Measurements from ENCODE around the gene UBE2V1. TPM values are rescaled to one million over a fixed set of nuclear protein-coding genes. Genes with fewer than 3 reads are reported as not detected.
"Not testable (repeated sequence)": the region's sequence is repeated elsewhere in the genome, so short reads cannot be mapped to it uniquely, and the experiment has no call there.

UBE2V1 gene
- 38.1 and 46.9 TPM in 2 replicates for total RNA-seq

GRCh38 chr20:50112512-50113419 is at the start of gene UBE2V1:
TSS of gene UBE2V1 (minus strand) at chr20:50113150. CDS start at chr20:50113128, 22 bp downstream.
- peak; percentile 62 for DNase-seq (ENCODE audit: low read depth, low spot score)

GRCh38 chr20:50161494-50161893 is 48.5 kb upstream of the UBE2V1 start:
- DNase-seq (ENCODE audit: low read depth, low spot score), result not testable (repeated sequence)

- peak; percentile 72 for DNase-seq (ENCODE audit: low read depth, low spot score)
Observed at GRCh38 chr20:50153500-50154377, 40.8 kb upstream of the UBE2V1 start, which contains the start of gene PEDS1. TSS of gene PEDS1 (minus strand) at chr20:50153723. CDS start at chr20:50153637, 86 bp downstream.

DNA sequence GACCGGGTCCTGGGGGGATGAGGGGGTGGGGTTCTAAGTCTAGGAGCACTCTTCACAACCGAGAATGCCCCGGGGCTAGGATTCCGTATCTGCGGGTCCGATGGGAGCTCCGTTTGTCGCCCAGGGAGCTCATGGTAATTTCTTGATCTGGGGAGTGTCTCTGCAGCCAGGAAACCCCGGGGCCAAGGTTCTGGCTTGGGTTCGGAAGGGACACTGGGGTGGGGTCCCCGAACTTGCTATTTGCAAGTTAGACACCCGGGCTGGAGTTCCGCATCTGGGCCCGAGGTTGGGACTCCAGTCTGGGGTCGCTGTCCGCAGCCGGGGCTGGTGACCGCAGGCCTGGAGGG is 40.2 kb upstream of the UBE2V1 start:
- DNase-seq (ENCODE audit: low read depth, low spot score), result no peak

DNA sequence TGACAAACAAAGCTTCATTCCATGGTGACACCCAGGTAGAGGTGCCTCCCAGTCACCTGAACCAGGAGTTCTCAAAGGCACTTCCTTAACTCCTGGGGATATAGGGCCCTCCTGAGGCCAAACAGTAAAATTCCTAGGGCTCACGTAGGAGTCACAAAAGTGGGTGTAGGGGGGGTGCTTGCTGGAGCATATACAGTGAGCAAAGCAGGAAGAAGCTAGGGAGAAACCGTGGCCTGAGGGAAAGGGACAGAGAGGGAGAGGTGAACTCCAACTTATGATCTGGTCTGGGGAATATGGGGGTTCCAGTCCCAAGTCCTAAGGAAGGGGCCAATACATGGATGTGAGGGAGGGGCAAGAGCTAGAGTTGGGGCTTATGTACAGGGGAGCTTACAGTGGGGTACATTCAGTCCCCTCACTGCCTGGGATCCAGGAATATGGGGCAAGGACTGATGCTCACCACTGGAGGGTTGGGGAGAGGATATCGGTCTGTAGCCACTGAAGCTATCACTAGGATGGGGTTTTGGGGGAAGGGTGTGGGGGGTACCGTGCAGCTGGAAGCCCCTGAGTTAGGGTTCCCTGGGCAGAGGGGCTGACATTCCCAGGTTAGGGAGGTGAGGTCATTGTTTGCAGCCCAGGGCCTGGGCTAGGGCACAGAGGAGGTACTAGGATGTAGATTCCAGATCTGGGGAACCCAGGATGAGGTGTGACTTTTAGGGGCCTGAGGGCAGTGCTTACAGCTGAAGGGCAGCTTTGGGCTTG is 39.6 kb upstream of the UBE2V1 start:
- no peak for DNase-seq (ENCODE audit: low read depth, low spot score)

GRCh38 chr20:50151034-50151743 is 38.2 kb upstream of the UBE2V1 start:
- DNase-seq (ENCODE audit: low read depth, low spot score), result no peak

GRCh38 chr20:50149481-50150254 is 36.7 kb upstream of the UBE2V1 start:
- no peak for DNase-seq (ENCODE audit: low read depth, low spot score)

GRCh38 chr20:50146732-50147662 is 34.0 kb upstream of the UBE2V1 start:
- peak; percentile 55 for DNase-seq (ENCODE audit: low read depth, low spot score)

DNA sequence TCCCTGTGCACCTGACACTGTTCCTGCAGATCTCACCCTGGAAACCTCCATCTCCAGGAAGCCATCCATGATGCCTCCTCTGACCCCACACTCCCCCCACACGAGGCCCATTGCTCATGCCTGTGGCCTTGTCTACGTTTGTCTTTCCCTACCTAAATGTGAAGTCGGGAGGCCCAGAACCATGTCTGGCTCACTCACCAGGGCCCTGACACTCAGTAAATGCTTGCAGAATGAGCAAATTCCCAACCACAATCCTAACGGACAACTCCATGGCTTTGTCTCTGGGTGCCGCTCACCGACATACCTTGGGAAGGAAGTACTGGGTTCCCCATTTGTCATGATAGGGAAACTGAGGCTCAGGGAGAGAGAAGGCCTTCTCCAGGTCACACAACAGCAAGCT is 33.3 kb upstream of the UBE2V1 start:
- no peak for DNase-seq (ENCODE audit: low read depth, low spot score)

DNA sequence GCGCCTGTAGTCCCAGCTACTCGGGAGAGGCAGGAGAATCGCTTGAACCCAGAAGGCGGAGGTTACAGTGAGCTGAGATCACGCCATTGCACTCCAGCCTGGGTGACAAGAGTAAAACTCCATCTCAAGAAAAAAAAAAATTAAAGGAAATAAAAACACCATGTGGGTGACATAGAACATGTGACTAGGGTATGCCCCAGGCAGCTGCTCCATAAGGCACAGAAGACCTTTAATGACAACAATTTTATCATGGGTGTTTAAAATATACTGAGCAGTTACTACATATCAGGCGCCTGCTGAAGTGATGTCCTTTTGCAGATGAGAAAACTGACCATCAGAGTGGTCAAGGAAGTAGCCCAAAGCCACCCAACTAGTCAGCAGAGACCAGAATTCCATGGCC is 32.6 kb upstream of the UBE2V1 start:
- DNase-seq (ENCODE audit: low read depth, low spot score), result no peak

- peak; percentile 24 for DNase-seq (ENCODE audit: low read depth, low spot score)
Observed at GRCh38 chr20:50144362-50144761, 31.4 kb upstream of the UBE2V1 start.

DNA sequence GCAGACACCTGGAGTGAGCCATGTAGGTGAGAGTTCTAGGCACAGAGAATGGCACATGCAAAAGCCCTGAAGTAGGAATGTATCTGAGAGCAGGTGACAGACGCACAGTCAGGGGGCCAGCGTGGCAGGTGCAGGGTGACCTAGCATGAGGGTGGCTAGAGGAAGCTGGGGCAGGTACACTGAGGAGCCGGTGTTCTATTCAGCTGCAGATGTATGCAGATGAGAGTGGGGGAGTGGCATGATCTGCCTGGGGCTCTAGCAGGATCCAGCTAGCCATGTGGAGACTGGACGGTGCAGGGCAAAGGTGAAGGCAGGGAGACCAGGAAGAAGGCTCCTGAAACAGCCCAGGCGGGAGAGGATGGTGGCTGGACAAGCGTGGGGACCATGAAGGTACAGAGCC is 29.9 kb upstream of the UBE2V1 start:
- DNase-seq (ENCODE audit: low read depth, low spot score), result no peak

GRCh38 chr20:50141811-50142561 is 29.0 kb upstream of the UBE2V1 start:
- DNase-seq (ENCODE audit: low read depth, low spot score), result peak; percentile 50

- no peak for DNase-seq (ENCODE audit: low read depth, low spot score)
Observed at GRCh38 chr20:50141018-50141675, 28.2 kb upstream of the UBE2V1 start.

DNA sequence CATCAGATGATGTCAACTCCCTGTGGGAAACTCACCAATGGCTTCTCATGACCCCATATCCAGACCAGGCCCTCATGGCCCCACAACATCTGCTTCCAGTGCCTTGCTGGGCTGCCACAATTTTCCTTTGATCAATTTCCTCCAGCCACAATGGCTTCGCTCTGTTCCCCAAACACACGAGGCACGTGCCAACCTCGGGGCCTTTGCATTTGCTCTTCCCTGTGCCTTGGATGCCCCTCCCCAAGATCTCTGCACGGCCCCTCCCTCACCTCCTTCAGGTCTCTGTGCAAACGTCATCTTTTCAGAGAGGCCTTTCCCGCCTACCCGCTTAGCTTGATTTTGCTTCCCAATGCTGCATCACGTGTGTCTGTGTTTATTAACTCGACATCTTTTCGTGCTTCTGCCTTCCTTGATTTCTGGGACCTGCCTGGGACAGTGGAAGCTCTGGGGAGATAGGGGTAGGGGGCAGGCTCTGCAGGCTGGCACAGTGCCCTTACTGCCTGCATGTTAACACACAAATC is 27.4 kb upstream of the UBE2V1 start:
- no peak for DNase-seq (ENCODE audit: low read depth, low spot score)

DNA sequence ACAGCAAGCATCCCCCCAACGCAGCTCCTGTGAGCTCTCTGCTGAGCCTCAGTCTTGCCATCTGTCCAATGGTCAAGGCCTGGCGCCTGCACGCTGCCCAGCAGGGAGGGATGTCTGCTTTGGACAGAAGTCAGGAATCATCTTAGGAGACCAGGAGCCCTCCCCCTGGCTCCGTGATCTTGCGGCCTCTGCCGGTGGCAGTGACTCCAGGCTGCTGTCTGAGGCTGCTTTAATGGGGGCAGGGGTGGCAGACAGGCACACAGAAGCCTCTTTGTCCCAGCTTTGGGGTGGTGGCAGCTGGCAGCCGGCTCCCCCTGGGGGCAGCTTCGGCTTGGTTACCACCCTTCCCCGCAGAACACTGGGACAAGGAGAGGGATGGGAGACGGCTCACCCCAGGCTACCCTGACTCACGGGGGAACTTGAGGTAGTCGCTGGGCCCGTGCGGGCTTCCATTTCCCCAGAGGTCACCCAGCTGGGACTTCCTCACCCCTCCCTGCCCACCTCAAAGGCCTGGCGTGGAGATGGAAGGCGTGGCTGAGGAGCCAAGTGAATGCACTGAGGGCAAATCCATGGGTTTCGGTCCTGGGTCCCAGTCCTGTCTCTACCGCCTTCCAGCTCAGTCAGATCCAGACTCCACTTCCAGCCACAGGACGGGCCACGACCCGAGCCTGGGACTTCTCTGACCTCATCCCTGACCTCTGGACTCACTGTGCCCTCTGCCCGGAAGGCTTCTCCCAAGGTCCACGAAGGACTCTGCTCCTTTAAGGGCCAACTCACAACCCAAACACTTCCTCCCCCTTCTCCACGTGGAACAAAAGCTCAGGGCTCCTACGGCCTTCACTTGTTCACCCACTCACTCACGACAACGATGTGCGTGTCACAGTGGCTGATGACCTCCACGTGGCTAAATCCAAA is 25.8 kb upstream of the UBE2V1 start:
- DNase-seq (ENCODE audit: low read depth, low spot score), result no peak

All from pulmonary artery endothelial cell (primary cell).